Activated CD4-positive, alpha-beta T cell treated with anti-CD3 and anti-CD28 coated beads for 1 hour (primary cell): ENCODE results near the gene CDKAL1.

Source experiments
- DNase-seq: peaks from one replicate; pipeline ENCODE4 v3.0.0-alpha.2; 2020

Gene CDKAL1

DNA sequence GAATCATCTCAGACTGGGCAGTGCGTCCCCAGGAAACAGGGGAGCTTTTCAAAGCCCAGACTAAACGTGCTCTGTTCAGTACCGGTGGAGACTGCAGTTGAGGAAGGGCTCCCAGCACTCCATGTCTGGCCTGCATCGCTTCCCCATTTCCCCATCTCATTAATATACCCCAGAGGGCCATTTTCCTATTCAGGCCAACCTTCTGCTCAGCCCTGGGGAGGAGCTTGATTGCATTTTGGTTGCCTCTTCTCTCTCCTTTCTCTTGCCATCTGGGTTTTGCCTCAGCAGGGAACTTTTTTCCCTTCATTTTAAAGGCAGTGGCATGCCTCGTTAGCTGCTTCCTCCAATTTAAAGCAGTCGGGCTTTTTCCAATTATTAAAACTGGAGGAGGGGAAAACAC is 665.0 kb downstream of the CDKAL1 start:
- DNase-seq, result no peak

DNA sequence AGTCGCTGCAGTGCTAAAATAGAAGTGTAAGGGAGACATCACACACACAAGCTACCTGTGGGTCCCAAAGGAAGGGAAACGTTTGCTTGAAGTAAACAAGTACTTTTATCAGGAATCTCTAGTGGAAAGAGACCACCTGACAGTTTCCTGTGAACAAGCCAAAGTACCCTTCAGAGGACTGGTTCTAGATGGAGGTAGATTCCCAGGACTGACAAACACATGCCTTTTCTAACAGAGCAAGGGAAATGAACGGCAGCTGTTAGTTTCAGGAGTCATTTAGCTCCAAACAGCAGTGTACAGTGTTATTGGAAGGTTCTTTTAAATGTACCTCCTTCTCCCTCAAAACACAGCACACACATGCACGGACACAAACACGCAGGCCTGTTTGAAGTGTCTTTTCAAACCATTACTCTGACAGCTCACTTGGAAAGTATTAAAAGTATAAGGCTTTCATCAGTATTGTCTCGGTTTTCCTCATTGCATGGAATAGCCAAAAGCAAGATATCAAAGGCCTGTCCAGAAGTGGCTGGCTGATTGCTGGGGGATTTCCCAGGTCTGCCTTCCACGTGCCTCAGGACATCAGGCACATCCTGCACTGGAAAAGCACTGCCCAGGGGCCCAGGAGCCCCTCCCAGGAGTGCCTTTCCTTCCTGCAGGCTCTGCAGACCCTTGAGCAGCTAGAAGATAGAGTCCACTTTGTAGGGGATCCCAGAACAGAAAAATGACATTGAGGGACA is 666.0 kb downstream of the CDKAL1 start:
- no peak for DNase-seq

DNA sequence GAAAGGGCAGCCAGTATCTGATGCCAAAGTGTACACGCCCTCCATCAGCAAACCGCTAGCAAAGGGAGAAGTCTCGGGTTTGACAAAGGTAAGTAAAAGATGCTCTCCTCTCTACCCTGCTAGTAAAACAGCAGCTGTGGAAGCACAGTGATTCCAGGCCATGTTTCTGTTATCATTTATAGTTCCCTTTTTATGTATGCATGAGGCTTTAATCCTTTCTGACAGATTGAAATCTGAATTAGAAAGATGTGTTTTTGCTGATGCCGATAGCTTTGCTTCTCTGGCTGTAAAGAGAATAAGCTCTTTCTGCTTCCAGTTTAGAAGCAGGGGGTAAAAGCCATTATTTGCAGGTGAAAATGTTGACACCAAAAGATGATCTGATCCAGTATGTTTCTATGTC is 666.9 kb downstream of the CDKAL1 start:
- DNase-seq, result no peak

DNA sequence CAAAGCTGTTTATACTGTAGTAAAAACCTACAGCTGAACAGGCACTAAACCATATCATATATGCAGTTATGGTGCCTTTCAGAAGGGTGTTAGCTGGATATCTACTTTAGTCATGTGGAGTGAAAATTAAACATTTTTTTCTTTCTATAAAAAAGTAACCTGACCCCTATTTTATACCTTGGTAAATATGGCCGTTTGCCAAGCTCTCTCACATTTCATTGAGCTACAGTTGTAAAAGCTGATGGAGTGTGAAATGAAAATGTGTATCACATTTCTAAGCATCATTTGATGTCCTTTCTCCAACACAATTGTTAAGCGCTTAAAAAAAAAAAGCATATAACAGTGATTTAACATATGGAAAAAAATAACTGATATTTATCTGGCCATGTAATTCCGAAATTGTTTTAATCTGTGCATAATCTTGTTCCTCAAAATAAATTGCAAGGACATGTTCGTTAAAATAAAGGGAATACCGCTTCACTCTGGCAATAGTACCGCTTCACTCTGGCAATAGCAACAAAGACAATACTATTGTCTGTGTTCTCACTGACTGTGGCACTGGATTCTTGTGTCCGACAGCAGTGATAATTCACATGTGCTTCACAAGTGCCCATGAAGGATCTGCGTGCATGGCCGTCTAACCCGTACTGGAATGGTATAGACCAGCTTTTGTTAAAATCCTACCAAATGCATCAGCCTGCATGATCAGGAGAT is 667.5 kb downstream of the CDKAL1 start:
- DNase-seq, result no peak

DNA sequence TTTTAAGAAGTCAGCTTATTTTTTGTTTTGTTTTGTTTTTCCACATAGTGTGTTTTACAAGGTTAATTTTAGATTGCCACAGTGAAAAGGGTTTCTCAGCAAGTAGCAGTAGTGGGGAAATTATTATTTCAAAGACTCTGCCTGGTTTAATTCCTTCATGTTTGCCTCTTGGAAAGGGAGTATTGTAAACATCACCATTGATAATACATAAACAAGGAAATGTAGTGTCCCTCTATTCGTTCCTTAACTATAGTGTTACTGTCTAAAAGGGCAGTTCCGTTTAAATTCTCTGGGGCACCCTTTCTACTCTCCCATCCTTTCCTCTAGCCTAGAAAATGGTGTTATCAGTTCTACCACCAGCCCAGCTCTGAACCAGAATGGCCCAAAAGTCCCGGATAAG is 668.3 kb downstream of the CDKAL1 start:
- no peak for DNase-seq

DNA sequence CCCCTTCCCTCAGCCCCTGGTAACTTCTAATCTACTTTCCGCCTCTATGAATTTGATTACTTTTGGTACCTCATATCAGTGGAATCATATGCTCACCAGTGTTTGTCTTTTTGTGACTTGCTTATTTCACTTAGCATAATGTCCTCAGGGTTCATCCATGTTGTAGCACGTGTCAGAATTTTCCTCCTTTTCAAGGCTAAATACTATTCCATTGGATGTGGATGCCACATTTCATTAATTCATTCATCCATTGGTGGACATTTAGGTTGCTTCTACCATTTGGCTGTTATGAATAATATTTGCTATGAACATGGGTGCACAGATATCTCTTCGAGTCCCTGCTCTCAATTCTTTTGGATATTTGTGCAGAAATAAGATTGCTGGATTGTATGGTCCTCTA is 670.7 kb downstream of the CDKAL1 start:
- no peak for DNase-seq

DNA sequence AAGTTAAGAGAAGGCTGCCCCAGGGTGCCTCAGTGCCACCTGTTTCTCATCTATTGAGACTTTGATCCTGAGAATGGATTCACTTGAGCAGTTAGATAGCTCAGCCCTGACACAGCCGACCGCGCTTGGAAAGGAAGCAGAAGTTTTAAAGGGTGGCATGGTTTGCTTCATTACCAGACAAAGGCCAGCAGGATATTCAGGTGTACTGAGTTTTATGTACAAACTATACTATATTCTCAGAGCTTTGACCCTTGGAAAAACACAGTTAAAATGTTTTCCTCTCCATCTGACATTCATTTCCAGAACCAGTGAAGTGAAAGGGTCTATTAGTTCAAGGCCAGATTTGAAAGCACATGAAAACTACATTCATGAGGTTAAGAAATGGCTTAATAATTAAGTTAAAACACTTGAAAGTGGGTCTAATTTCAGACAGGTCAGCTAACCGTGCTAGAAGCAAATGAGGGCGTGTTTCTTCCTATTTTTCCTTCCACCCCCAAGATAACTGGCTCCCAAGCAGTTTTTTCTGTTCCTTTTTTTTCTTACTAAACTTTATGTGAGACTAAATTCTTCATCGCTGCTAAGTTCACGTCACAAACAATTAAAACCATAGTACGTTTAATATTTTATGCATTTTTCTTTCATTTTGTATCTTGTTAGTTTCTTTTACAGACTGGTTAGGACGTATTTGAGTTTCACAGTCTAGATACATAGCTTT is 674.0 kb downstream of the CDKAL1 start:
- DNase-seq, result no peak

DNA sequence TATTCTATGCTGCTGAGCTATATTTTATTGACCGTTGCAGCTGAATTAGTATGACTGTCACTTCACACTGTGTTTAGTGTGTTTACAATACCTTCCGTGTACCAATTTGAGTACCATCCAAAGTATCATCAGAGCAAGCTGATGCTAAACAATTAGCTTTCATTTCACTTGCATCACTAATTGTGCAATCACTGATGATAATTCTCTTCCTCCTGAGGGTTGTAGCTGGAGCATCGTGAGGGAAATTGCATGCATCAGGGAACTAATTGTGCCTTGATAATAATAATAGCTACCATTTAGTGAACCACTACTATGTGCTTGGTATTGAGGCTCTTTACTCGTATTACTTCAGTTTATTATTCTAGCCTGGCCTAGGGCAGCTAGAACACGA is 674.5 kb downstream of the CDKAL1 start:
- no peak for DNase-seq

DNA sequence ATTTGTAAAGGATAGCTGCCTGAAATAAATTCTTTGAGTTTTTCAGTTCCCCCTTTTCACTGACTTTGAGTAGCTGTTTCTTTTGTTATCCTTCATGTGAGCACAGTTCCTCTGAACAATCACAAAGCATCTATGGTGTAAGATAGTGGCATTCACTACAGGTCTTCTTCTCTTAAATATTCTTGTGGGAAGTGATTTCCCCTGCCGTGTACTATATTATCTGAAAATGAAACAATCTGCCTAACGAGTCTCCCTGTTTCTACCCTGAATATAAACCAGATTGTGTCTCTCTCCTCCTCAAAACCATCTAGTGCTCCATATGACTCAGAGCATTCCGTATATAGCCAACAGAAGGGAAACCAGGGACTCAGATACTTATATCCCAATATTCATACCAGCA is 679.2 kb downstream of the CDKAL1 start:
- DNase-seq, result no peak

DNA sequence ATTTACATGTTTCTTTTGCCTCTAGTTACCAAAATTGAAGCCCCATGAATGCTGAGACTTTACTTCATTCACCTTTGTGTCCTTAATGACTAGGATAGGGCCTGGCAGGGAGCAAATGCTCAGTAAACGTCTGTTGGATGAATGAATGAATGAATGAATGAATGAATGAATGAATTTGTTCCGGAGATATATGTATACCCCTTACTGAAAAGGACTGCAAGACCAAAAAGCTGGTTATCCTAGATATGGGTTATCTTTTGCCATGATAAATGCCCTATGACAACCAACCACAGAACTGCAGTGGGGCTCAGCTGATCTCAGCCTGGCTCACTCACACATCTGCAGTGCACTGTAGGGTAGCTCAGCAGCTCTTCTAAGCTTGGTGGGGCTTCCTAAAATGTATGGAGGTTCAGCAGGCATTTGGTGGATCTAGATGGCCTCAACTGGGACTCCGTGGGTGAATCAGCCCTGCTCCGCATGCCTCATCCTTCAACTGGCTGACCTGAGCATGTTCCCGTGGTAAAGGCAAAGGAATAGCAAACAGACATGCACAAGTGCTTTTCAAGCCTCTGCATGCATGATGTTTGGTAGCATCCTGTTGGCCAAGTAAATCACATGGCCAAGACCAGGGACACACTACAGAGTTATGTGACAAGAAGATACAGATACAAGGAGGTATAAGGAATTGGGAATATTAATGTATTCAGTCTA is 680.6 kb downstream of the CDKAL1 start:
- DNase-seq, result no peak

DNA sequence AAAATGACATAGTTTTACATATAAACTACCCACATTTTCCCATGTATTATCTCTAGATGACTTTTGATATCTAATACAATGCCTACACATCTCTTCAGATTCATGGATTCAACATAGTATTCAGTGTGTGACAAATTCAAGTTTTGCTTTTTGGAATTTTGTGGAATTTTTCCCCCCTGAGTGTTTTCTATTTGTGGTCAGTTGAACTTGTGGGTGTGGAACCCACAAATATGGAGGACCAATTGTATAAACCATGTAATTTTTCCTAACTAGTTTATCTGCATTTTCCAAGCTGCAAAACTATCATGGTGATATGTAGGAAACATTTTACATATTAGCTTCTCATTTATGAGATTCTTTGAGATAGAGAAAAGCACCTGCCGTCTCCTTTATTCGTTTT is 685.0 kb downstream of the CDKAL1 start:
- DNase-seq, result no peak

DNA sequence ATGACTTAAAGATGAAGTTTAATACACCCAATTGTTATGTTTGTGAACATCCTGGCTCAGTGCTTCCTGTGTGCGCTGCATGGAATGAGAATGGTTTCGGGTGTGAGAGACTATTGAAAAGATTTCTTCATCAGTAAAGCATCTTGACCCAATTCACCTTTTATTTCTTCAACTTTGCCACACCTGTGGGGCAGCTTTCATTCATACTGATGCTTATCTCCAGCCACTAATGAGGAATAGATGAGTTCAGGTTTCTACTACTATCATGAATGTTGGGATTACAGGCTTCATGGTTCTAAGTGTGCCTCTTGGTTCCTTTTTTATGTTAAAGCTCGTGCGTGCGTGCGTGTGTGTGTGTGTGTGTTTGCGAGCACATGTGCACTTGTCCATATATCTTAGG is 685.6 kb downstream of the CDKAL1 start:
- DNase-seq, result no peak

DNA sequence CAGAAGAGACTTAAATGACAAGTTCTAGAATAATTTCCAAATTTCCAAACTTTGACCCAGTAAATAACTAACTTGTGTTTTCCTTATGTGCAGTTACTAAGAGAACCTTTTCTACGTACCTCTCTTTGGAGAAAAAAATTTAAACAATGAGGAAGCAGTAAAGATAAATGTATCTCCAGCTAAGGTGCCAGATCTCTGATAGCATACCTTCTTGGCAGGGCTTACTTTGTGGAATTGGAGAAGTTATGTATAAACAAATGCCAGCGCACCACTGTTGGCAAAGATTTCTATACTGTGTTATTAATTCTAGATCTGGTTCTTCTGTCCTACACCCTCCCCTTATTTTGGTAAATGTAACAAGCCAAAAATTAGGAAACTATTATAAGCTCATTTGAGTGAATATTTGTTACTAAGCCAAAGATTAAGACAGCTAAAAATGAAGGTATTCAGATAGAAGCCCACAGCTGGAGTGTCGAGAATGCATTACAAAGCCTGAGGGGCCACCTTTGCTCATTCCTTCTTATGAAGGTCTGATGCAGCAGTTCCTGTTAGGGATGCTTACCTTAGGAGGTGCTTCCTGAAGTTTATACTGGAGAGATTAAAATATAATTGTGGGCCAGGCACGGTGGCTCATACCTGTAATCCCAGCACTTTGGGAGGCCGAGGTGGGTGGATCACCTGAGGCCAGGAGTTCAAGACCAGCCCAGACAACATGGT is 686.2 kb downstream of the CDKAL1 start:
- no peak for DNase-seq

DNA sequence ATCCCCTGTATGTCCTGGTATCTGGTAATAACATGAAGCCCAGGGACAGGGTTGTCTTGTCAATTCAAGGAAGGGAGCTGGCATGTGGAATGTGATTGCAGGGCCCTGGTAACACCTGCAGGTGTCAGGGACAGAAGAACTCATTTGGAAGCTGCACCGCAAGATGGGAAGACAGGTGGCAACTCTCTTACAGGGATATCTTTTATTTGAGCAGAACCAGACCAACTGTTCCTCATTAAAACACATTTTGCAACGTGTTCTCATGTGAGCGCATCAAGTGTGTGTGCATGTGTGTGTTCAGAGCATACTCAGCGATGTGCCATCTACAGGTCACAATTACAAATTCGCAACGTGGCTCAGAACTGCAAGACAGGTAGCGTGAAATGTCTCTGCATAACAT is 688.4 kb downstream of the CDKAL1 start:
- DNase-seq, result no peak

DNA sequence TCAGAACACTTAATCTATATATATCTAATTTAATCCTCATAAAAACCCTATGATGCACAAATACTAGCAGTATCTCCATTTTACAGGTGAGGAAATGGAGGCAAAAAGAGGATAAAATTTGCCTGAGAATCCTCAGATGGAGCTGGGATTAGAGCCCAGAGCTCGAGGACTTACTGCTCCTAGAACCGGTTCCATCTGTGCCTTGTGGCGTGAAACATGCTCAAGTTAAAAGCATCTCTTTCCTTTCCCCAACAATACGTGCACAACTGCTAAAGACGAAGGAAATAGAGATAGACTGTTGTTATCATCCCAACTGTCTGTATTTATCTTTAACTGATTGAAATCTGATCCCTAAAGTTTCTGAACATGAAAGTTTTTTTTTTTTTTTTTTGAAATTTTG is 691.7 kb downstream of the CDKAL1 start:
- DNase-seq, result no peak

DNA sequence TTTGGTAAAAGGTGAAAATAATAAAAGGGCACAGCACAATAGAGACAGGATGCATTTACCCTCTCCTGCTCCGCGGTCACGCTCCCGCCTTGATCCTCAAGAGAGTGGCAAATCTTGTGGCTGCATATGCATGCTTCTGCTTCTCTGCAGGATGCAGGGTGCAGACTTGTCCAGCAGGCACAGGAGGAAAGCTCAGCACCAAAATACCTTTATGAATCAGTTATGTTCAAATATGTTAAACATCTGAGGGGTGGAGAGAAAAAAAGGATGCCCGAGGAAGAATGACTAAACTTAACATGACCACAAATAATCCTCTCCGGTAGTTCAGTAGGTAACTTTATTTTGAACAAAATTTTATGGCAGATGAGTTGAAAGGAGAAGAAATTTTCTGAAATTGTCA is 693.2 kb downstream of the CDKAL1 start:
- DNase-seq, result no peak

DNA sequence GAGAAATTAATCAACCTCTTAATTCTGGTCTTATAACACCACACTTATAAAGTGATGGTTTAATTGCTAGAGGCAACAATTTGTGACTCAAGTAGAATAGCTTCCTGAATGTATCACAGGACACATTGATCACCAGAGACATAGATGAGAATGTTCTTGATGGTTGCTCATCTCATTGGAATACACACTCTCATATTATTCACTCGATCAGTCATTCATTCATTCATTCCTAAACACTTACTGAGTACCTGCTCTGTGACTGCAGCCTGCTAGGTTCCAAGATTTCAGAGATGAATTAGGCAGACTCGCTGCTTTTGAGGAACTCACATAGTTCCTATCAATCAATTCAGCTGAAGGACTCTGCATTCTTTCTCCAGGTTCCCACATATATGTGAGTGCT is 694.2 kb downstream of the CDKAL1 start:
- no peak for DNase-seq

DNA sequence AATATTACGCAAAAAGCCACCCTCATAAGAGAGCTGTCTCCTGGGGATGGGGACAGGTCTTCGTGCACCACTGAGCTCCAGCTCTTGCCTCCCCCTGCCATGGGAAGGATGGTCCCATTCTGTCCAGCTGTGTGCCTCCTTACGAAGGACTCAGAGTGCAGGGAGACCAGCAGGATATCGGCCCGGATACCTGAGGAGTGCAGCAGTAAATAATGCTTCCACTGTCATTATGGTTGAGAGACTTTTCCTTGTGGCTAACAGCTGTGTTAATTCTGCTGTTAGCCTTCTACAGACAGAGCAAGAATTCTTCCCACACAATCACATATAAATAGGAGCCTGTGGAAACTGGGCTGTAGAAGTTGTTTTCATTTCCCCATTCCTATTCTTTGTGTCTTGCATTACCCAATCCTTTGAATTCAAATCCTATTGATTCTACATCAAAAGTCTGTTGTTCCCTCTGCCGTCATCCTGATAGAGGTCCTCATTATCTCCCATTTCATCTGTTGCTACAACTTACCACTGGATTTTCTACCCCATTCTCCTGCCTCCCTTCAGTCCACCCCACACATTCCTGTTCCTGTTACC is 694.7 kb downstream of the CDKAL1 start:
- DNase-seq, result no peak

DNA sequence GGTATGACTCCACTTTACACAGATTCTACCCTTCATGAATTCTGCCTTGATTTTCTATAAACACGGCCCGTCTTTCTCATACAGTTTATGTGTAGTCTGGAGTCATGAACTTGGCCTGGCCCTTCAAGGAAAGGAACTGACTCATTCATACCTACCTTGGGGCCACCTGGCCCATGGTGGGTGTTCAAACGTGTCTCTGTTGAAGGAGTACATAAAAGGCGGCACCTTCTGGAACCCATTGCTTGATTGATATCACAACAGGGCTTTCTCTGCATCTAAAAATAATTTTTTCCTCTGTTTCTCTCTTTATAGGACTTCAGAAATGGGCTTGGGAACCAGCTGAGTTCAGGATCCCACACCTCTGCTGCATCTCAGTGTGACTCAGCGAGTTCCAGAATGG is 696.3 kb downstream of the CDKAL1 start:
- no peak for DNase-seq

DNA sequence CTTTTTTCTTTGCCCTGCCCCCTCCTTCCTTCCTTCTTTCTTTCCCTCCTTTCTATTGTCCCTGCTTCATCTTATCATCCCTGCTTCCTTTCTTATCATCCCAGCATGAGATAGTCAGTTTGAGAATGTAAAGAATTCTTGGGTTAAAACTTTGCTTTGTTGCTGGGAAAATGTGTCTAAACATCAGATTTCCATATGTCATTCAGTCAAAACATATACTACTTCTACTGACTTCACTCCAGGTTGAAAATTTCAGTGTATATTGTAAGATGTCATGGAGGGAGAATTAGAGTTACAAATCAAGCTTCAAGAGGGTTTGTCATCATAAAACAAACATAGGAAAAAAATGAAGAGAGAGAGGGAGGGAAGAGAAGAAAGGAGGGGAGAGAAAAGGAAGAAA is 700.9 kb downstream of the CDKAL1 start:
- DNase-seq, result no peak

DNA sequence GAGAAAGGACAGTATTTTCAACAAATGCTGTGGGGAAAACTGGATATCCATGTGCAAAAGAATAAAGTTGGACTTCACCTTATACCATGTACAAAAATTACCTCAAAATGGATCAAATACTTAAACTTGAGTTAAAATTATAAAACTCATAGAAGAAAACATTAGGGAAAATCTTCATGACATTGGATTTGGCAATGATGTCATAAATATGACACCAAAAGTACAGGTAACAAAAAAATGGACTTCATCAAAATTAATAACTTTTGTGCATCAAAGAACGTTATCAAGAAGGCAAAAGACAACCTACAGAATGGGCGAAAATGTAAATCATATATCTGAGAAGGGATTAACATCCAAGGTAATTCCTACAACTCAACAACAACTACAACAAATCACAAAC is 704.0 kb downstream of the CDKAL1 start:
- DNase-seq, result no peak

DNA sequence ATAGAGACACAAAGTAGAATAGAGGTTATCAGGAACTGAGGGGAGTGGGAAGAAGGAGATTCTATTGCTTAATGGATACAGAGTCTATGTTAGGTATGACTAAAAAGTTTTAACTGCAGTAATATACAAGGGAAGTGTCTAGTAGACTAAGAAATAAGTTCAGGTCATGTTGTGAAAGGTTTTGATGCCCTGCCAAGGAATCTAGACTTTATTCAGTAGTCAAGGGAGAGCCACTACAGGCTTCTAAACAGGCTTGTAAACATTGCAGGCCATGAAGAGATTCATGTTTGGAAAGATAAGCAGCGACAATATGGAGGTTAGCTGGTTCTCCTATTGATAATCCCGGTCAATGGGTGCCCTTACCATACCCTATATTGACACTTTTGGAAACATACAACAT is 706.5 kb downstream of the CDKAL1 start:
- DNase-seq, result no peak
